Spleen (tissue), 11 donors: ENCODE data around the gene IGSF9. TPM values are rescaled to one million over a fixed set of nuclear protein-coding genes. Genes with fewer than 3 reads are reported as not detected.

Experiments
- DNase-seq: peaks from one replicate; pipeline ENCODE4 v3.0.0-alpha.2; 2020
- H3K27ac ChIP-seq, 8 donors: fragments of 200-600 bp; sonication (generic) in 7 of 8; 1 replicate in 4 of 8; 2 replicates in 4 of 8; pipeline versions ENCODE4 v1.5.0 to v1.8.0; 2016 to 2021; ENCODE audit warnings: inconsistent platforms in 4 of 8, mild to moderate bottlenecking in 4 of 8, moderate library complexity in 1 of 8
- H3K27me3 ChIP-seq, 7 donors: fragments of 200-600 bp; sonication (generic) in 6 of 7; replicated peaks in 1 of 7; 1 replicate in 4 of 7; 2 replicates in 3 of 7; pipeline versions ENCODE4 v1.5.0 to v1.8.0; 2016 to 2021; ENCODE audit warnings: inconsistent platforms in 3 of 7, mild to moderate bottlenecking in 1 of 7
- H3K36me3 ChIP-seq, 6 donors: fragments of 200-600 bp; sonication (generic) in 5 of 6; 1 replicate in 4 of 6; 2 replicates in 2 of 6; pipeline versions ENCODE4 v1.5.0 to v1.8.0; 2016 to 2021; ENCODE audit warnings: inconsistent platforms in 2 of 6
- H3K4me1 ChIP-seq, 6 donors: fragments of 200-600 bp; sonication (generic) in 5 of 6; 1 replicate in 3 of 6; 2 replicates in 3 of 6; pipeline versions ENCODE4 v1.5.0 to v1.8.0; 2016 to 2021; ENCODE audit warnings: inconsistent platforms in 3 of 6
- H3K4me3 ChIP-seq, 8 donors: fragments of 200-600 bp; sonication (generic) in 7 of 8; 1 replicate in 4 of 8; 2 replicates in 4 of 8; pipeline versions ENCODE4 v1.5.0 to v1.8.0; 2016 to 2021; ENCODE audit warnings: inconsistent platforms in 4 of 8, mild to moderate bottlenecking in 4 of 8, moderate library complexity in 2 of 8
- H3K9me3 ChIP-seq, 8 donors: fragments of 200-600 bp; sonication (generic) in 7 of 8; 1 replicate in 4 of 8; 2 replicates in 4 of 8; pipeline versions ENCODE4 v1.5.0 to v1.8.0; 2016 to 2021; ENCODE audit warnings: inconsistent platforms in 4 of 8
- CTCF ChIP-seq, 11 experiments: fragments of 200-600 bp in 7 of 11; fragments of 450-650 bp in 4 of 11; sonication (generic) in 4 of 11; IDR thresholded peaks in 8 of 11; conservative IDR thresholded peaks in 3 of 11; 1 replicate in 7 of 11; 2 replicates in 4 of 11; pipeline versions ENCODE4 v1.4.0 to v1.8.0; 2016 to 2021; ENCODE audit warnings: antibody characterized with exemption in 11 of 11, inconsistent platforms in 4 of 11, mild to moderate bottlenecking in 1 of 11
- POLR2A ChIP-seq, 3 donors: fragments of 450-650 bp; IDR thresholded peaks; one replicate each; pipeline ENCODE4 v1.5.1; 2017; ENCODE audit warnings: antibody characterized with exemption in 3 of 3, mild to moderate bottlenecking in 1 of 3
- POLR2AphosphoS5 ChIP-seq, 3 donors: sonication (generic); formaldehyde crosslinking; IDR thresholded peaks; one replicate each; pipeline ENCODE4 v1.5.1; 2017; ENCODE audit warnings: antibody characterized with exemption in 3 of 3
- WGBS, 5 donors: extraction: QIAGEN DNeasy Blood & Tissue Kit in 3 of 5; methylation state at CpG; one replicate each; pipeline versions ENCODE4 v1.1.5 to v1.1.7; 2013 to 2018; 5-methylcytosine and 5-hydroxymethylcytosine counted together
- intact Hi-C: fragments of 100-400 bp; cut with DNase I; formaldehyde crosslinking; loops from one replicate; pipeline ENCODE4 v1.15.0; 2023; ENCODE audit warnings: low total_unique reads
- polyA plus RNA-seq, 3 donors: library from polyadenylated mRNA; stranded (reverse); fragments of 200-250 nt; gene quantifications; one replicate each; pipeline ENCODE4 v1.2.1, GENCODE V29; 2013
- total RNA-seq, 7 donors: library from RNA; depleted of rRNA in 3 of 7; stranded (reverse); fragments of >200 nt in 3 of 7; fragmentation: NEBNext Ultra II Directional in 4 of 7; extraction: Animal tissue kit (Norgen Biotek cat#: 25700) in 4 of 7; gene quantifications; one replicate each; pipeline versions ENCODE4 v1.1.0 to v1.2.1, GENCODE V29; 2016 to 2021
- donor health status: healthy with polysubstance abuse.
- donor health status: DM: no; HTN: no; CAD: no; lungs with moderate emphysema.
- donor health status: DM: no; HTN: no; CAD: no.
- donor health status: Bipolar disorder and iron deficiency.
- donor health status: healthy.
- donor health status: DM: no; HTN: no; CAD: no.
- donor health status: DM: yes; HTN: yes; CAD: no.

Gene IGSF9
- total and polyA plus RNA-seq, 10 donors: 0.12 to 2.1 (median 0.95) TPM

GRCh38 chr1:159917533-159918351 lies 27.7 kb downstream of the IGSF9 start:
- Histone ChIP-seq H3K9me3 (no peaks in the 10 kb centered on the region), H3K4me1 (peaks cover 28 to 95% (median 58%) of the 10 kb centered on the region in 6 donors), H3K27ac (peak overlapping the region in 5 of 8 donors; percentile 15 to 97 (median 61)), H3K36me3 (peaks cover 7 to 68% (median 41%) of the 10 kb centered on the region in 6 donors), H3K27me3 (no peaks in the 10 kb centered on the region), H3K4me3 (no peak overlapping the region)
- peak; percentile 63 for DNase-seq
- WGBS, 5 donors: 67 to 74% (median 71%) methylated on average over 5 of the region's 5 CpGs
- intact Hi-C loops: no loop called here
- TF ChIP-seq CTCF (IDR thresholded peaks at IDR 0.05 in 8 of 11, conservative IDR thresholded peaks at IDR 0.05 in 3 of 11) (no peak), POLR2AphosphoS5 (IDR thresholded peaks at IDR 0.05) (peak in 2 of 3 donors; percentile 33 to 34)

GRCh38 chr1:159916242-159917051 lies 29.0 kb downstream of the IGSF9 start:
- Histone ChIP-seq H3K9me3 (no peaks in the 10 kb centered on the region), H3K4me1 (peaks cover 25 to 95% (median 56%) of the 10 kb centered on the region in 6 donors), H3K36me3 (peaks cover 7 to 68% (median 41%) of the 10 kb centered on the region in 6 donors), H3K27ac (peak overlapping the region in 7 of 8 donors; percentile 27 to 94 (median 51)), H3K4me3 (no peak overlapping the region), H3K27me3 (no peaks in the 10 kb centered on the region)
- TF ChIP-seq POLR2A (IDR thresholded peaks at IDR 0.05): no peak
- peak in 2 of 3 donors; percentile 59 to 69 for TF ChIP-seq POLR2AphosphoS5 (IDR thresholded peaks at IDR 0.05)
- intact Hi-C loops: no loop called here
- peak; percentile 64 for DNase-seq
- 66 to 79% (median 72%) methylated on average over 9 of the region's 9 CpGs for WGBS, 5 donors

DNA sequence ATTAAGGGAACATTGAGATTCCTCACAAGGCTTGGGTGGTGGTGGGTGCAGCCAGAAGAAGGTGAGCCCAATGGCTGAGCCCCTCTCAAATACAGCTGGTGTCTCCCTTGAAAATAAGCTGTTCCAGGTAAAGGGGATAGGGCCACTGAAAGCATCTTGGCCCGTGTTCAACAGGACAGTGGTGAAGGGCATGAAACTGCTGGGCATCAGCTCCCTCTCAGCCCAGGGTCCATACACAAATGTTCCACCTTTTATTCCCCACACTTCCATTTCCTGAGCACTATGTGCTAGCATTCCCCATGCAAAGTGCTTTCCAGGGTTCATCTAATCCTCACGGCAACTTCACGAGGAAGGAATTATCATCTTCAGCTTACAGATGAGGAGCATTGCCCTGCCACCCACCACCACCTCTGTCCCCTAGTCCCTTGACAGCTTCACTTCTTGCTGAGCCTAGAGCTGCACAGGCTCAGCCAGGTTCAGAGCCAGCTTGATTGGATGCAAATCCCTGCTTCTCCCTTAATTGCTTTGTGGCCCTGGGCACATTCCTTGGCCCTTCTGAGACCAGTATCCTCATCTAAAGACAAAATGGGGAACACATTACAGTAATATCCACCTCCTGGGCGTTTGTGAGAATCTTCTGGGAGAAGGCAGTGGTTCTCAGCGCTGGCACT lies 29.7 kb downstream of the IGSF9 start:
- intact Hi-C loops: no loop called here
- peak; percentile 53 for DNase-seq
- peak overlapping the region in 7 of 8 donors; percentile 27 to 94 (median 51) for H3K27ac ChIP-seq
- H3K36me3 ChIP-seq: peaks cover 7 to 62% (median 40%) of the 10 kb centered on the region in 6 donors
- WGBS, 5 donors: 72 to 77% (median 77%) methylated on average over 5 of the region's 5 CpGs
- TF ChIP-seq CTCF (IDR thresholded peaks at IDR 0.05 in 8 of 11, conservative IDR thresholded peaks at IDR 0.05 in 3 of 11): no peak
- TF ChIP-seq POLR2AphosphoS5 (IDR thresholded peaks at IDR 0.05): peak in 2 of 3 donors; percentile 22 to 66
- TF ChIP-seq POLR2A (IDR thresholded peaks at IDR 0.05): no peak
- H3K27me3 ChIP-seq: no peaks in the 10 kb centered on the region
- H3K4me1 ChIP-seq: peaks cover 26 to 95% (median 56%) of the 10 kb centered on the region in 6 donors
- no peak overlapping the region for H3K4me3 ChIP-seq
- no peaks in the 10 kb centered on the region for H3K9me3 ChIP-seq

DNA sequence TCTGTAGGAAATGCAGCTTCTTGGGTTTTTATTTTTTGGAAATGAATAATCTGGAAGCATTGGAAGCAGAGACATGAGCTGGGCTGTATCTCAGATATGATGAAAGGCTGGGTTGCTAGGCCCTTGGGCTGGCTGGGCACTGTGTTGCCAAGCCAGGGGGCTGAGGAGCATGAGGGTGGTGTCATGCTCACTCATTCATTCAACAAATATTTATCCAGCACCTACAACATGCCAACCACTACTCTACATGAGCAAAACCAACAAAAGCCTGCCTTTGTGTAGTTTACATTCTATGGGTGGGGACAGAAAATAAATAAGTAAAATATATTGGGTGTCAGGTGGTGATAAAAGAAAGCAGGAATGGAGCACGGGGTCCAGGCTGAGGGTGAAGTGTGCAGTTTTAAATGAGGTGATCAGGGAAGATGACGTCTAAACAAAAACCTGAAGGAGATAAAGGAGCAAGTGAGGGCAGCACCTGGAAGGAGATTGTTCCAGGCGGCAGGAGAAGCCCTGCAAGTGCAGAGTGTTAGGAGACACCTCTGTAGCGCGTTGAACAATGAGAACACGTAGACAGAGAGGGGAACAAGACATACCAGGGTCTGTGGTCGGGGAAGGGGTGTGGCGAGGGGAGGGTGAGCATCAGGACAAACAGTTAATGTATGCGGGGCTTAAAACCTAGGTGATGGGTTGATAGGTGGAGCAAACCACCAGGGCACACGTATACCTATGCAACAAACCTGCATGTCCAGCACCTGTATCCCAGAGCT lies 31.0 kb downstream of the IGSF9 start:
- Histone ChIP-seq H3K4me3 (no peak overlapping the region), H3K27me3 (no peaks in the 10 kb centered on the region), H3K27ac (peak overlapping the region in 1 of 8 donors; percentile 88), H3K4me1 (peaks cover 27 to 95% (median 56%) of the 10 kb centered on the region in 6 donors), H3K9me3 (no peaks in the 10 kb centered on the region), H3K36me3 (peaks cover 2 to 49% (median 28%) of the 10 kb centered on the region in 6 donors)
- WGBS, 5 donors: 85 to 90% (median 88%) methylated on average over 10 of the region's 10 CpGs
- intact Hi-C loops: no loop called here
- TF ChIP-seq POLR2AphosphoS5 (IDR thresholded peaks at IDR 0.05) (no peak), POLR2A (IDR thresholded peaks at IDR 0.05) (no peak), CTCF (IDR thresholded peaks at IDR 0.05 in 8 of 11, conservative IDR thresholded peaks at IDR 0.05 in 3 of 11) (no peak)
- no peak for DNase-seq
